GM23338 (cell line): ENCODE measurements around the gene PPP2R5C.

Experiments used
- EZH2 ChIP-seq: fragments of 200-600 bp; sonication (generic); IDR thresholded peaks from one replicate; pipeline ENCODE4 v1.8.0; 2017; ENCODE audit warnings: antibody characterized with exemption, mild to moderate bottlenecking, low read depth; ENCODE audit not compliant: unreplicated experiment
- EZH2phosphoT487 ChIP-seq: fragments of 200-600 bp; sonication (generic); IDR thresholded peaks from one replicate; pipeline ENCODE4 v1.8.1; 2018; ENCODE audit warnings: antibody characterized with exemption; ENCODE audit not compliant: unreplicated experiment
- POLR2AphosphoS5 ChIP-seq: IDR thresholded peaks from 2 replicates; pipeline ENCODE4 v1.6.1; 2016; ENCODE audit warnings: antibody characterized with exemption, low read depth
- TF ChIP-seq, protein P1 (sequence below), 2 experiments: fragments of 200-600 bp in 1 of 2; sonication (generic) in 1 of 2; conservative IDR thresholded peaks; 2 replicates each; pipeline versions ENCODE4 v1.5.1 to v1.6.1; 2016 to 2017; ENCODE audit warnings: antibody characterized with exemption in 2 of 2, low read depth in 2 of 2, mild to moderate bottlenecking in 2 of 2, moderate library complexity in 1 of 2

DNA sequence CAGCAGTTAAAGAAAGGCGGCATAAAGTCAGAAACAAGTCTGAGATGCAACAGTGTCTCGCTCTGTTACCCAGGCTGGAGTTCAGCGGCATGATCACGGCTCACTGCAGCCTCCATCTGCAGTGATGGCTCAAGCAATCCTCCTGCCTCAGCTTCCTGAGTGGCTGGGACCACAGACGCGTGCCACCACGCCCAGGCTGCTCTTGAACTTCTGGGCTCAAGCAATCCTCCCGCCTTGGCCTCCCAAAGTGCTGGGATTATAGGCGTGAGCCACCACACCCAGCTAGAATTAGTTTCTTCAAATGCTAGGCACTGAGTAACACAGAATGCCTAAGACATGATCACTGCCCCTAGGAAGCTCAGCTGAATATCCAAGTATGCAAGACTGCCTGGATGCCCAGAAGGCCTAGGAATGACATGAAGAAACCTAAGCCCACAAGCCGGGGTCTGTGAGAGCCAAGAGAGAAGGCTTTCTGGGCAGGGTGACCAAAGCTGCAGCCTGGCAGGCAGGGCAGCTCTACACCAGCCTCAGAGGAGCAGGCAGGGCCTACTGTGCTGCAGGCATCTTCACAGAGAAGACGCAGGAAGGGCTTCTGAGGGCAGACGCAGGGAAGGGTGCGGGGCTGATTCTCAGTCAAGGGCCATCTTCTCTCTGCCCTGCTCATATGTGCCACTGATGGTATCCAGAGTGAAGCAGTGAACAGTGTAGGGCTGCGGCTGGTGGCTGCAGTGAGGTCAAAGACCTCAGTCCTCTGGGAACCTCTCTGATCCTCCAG lies 4.3 kb upstream of the PPP2R5C start:
- TF ChIP-seq, protein P1, sequence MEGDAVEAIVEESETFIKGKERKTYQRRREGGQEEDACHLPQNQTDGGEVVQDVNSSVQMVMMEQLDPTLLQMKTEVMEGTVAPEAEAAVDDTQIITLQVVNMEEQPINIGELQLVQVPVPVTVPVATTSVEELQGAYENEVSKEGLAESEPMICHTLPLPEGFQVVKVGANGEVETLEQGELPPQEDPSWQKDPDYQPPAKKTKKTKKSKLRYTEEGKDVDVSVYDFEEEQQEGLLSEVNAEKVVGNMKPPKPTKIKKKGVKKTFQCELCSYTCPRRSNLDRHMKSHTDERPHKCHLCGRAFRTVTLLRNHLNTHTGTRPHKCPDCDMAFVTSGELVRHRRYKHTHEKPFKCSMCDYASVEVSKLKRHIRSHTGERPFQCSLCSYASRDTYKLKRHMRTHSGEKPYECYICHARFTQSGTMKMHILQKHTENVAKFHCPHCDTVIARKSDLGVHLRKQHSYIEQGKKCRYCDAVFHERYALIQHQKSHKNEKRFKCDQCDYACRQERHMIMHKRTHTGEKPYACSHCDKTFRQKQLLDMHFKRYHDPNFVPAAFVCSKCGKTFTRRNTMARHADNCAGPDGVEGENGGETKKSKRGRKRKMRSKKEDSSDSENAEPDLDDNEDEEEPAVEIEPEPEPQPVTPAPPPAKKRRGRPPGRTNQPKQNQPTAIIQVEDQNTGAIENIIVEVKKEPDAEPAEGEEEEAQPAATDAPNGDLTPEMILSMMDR (conservative IDR thresholded peaks at IDR 0.05; ENCODE audit: low read depth in 2 of 2): no peak
- TF ChIP-seq EZH2phosphoT487 (no peak), POLR2AphosphoS5 (no peak), EZH2 (no peak)
